OCI-LY1 (cell line): Measurements from ENCODE around the gene ZSWIM7.

Experiments
- H2AFZ ChIP-seq: fragments of 200-600 bp; sonication (generic), shearing (Covaris generic); 2 replicates; pipeline ENCODE4 v1.6.0; 2014; ENCODE audit warnings: antibody characterized with exemption, mild to moderate bottlenecking, low read length
- H3F3A ChIP-seq: fragments of 200-600 bp; sonication (generic), shearing (Covaris generic); 2 replicates; pipeline ENCODE4 v1.6.0; 2014; ENCODE audit warnings: mild to moderate bottlenecking, antibody characterized with exemption, low read length, moderate library complexity; ENCODE audit not compliant: insufficient read depth
- H3K27ac ChIP-seq: fragments of 200-600 bp; sonication (generic); 2 replicates; pipeline ENCODE4 v1.5.1; 2014; ENCODE audit warnings: low read length, mixed run types, mild to moderate bottlenecking, low read depth; ENCODE audit not compliant: poor library complexity, severe bottlenecking
- H3K27me3 ChIP-seq: fragments of 200-600 bp; sonication (generic); 2 replicates; pipeline ENCODE4 v1.6.0; 2014; ENCODE audit warnings: antibody characterized with exemption, mild to moderate bottlenecking, low read length, moderate library complexity; ENCODE audit not compliant: insufficient read depth
- H3K36me3 ChIP-seq: fragments of 200-600 bp; sonication (generic); 2 replicates; pipeline ENCODE4 v1.6.1; 2014; ENCODE audit warnings: mild to moderate bottlenecking, antibody characterized with exemption, low read length, moderate library complexity, mixed read lengths; ENCODE audit not compliant: insufficient read depth
- H3K4me1 ChIP-seq: fragments of 200-600 bp; sonication (generic); 2 replicates; pipeline ENCODE4 v1.5.1; 2014; ENCODE audit warnings: mild to moderate bottlenecking, low read length, moderate library complexity; ENCODE audit not compliant: insufficient read depth, severe bottlenecking
- H3K4me2 ChIP-seq: fragments of 200-600 bp; sonication (generic), shearing (Covaris generic); 2 replicates; pipeline ENCODE4 v1.6.1; 2014; ENCODE audit warnings: low read length
- H3K4me3 ChIP-seq: fragments of 200-600 bp; sonication (generic); 2 replicates; pipeline ENCODE4 v1.5.1; 2014; ENCODE audit warnings: low read length, low read depth, mild to moderate bottlenecking, mixed read lengths; ENCODE audit not compliant: poor library complexity, severe bottlenecking
- H3K79me2 ChIP-seq: fragments of 200-600 bp; shearing (Covaris generic); 2 replicates; pipeline ENCODE4 v1.6.1; 2016; ENCODE audit warnings: mixed run types, low read length, mixed read lengths; ENCODE audit not compliant: insufficient read depth
- H3K9ac ChIP-seq: fragments of 200-600 bp; sonication (generic), shearing (Covaris generic); 2 replicates; pipeline ENCODE4 v1.6.1; 2014; ENCODE audit warnings: mild to moderate bottlenecking, low read length, mixed read lengths
- H3K9me2 ChIP-seq: fragments of 200-600 bp; sonication (generic), shearing (Covaris generic); 2 replicates; pipeline ENCODE4 v1.6.1; 2014; ENCODE audit warnings: low read depth, mild to moderate bottlenecking, low read length, mixed read lengths
- H3K9me3 ChIP-seq: fragments of 200-600 bp; shearing (Covaris generic); 2 replicates; pipeline ENCODE4 v1.6.1; 2014; ENCODE audit warnings: low read length, mixed read lengths
- H4K20me1 ChIP-seq: fragments of 200-600 bp; sonication (generic), shearing (Covaris generic); 2 replicates; pipeline ENCODE4 v1.6.0; 2016; ENCODE audit warnings: mild to moderate bottlenecking, low read length; ENCODE audit not compliant: insufficient read depth
- CTCF ChIP-seq: fragments of 200-600 bp; sonication (generic), shearing (Covaris generic); IDR thresholded peaks from 2 replicates; pipeline ENCODE4 v1.5.1; 2017; ENCODE audit warnings: mild to moderate bottlenecking, antibody characterized with exemption, low read length, moderate library complexity, mixed read lengths
- EZH2 ChIP-seq: fragments of 200-600 bp; sonication (generic), shearing (Covaris generic); IDR thresholded peaks from 2 replicates; pipeline ENCODE4 v1.8.0; 2017; ENCODE audit warnings: borderline replicate concordance, mixed run types, mild to moderate bottlenecking, antibody characterized with exemption, low read length, moderate library complexity, mixed read lengths

Gene ZSWIM7

DNA sequence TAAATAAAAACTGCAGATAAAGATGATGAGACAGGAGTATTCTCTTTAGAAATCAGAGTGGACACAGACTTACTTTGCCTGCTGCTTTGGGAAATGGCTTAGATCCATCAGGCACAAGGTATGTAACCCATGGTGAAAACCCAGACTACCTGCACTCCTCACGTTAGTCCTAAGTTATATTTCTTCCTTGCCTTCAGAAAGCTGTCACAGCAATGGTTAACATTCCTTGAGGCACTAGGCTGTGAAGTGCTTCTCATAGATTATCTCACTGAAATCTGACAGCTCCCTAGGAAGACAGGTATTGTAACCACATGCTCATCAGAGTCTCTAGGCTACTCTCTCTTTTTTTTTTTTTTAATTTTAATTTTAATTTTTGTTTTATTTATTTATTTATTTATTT, 20.9 kb downstream of the ZSWIM7 start:
- TF ChIP-seq CTCF (no peak), EZH2 (no peak)
- Histone ChIP-seq H3F3A (no peaks in the 10 kb centered on the region), H3K9ac (no peak overlapping the region), H3K4me2 (no peak overlapping the region), H3K27me3 (no peaks in the 10 kb centered on the region), H4K20me1 (no peaks in the 10 kb centered on the region), H3K36me3 (peaks cover 12% of the 10 kb centered on the region), H3K9me3 (no peaks in the 10 kb centered on the region), H3K9me2 (no peaks in the 10 kb centered on the region), H3K27ac (no peak overlapping the region), H3K4me3 (no peak overlapping the region), H3K79me2 (no peaks in the 10 kb centered on the region), H2AFZ (no peak overlapping the region), H3K4me1 (no peaks in the 10 kb centered on the region)

GRCh38 chr17:15977894-15978293, 21.6 kb downstream of the ZSWIM7 start:
- Histone ChIP-seq H3K9me3 (no peaks in the 10 kb centered on the region), H2AFZ (no peak overlapping the region), H4K20me1 (no peaks in the 10 kb centered on the region), H3K9me2 (no peaks in the 10 kb centered on the region), H3K4me3 (no peak overlapping the region), H3K27me3 (no peaks in the 10 kb centered on the region), H3K36me3 (peaks cover 12% of the 10 kb centered on the region), H3K9ac (no peak overlapping the region), H3K27ac (no peak overlapping the region), H3K4me2 (no peak overlapping the region), H3F3A (no peaks in the 10 kb centered on the region), H3K4me1 (no peaks in the 10 kb centered on the region), H3K79me2 (no peaks in the 10 kb centered on the region)
- TF ChIP-seq EZH2 (no peak), CTCF (no peak)

DNA sequence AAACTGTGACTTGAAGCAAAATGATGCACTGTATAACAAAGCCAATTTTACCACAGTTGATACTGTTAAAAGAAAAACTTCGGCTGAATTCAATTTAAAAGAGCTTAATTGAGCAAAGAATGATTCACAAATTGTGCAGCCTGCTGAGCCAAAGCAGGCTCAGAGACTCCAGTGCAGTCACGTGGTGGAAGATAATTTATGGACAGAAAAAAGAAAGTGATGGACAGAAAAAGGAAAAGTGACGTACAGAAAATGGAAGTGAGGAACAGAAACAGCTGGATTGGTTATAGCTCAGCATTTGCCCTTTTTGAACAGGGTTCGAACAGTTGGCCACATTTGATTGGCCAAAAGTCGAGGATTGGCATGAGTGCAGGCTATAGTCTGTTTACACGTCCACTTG, 25.7 kb downstream of the ZSWIM7 start:
- H3K79me2 ChIP-seq: no peaks in the 10 kb centered on the region
- H3K9me2 ChIP-seq: no peaks in the 10 kb centered on the region
- H2AFZ ChIP-seq: no peak overlapping the region
- no peaks in the 10 kb centered on the region for H3K36me3 ChIP-seq
- H3K9ac ChIP-seq: no peak overlapping the region
- no peak overlapping the region for H3K4me2 ChIP-seq
- no peaks in the 10 kb centered on the region for H3K27me3 ChIP-seq
- H3K4me3 ChIP-seq: no peak overlapping the region
- no peaks in the 10 kb centered on the region for H3K9me3 ChIP-seq
- TF ChIP-seq EZH2 (no peak), CTCF (no peak)
- H3K4me1 ChIP-seq: no peaks in the 10 kb centered on the region
- no peaks in the 10 kb centered on the region for H3F3A ChIP-seq
- no peak overlapping the region for H3K27ac ChIP-seq
- H4K20me1 ChIP-seq: no peaks in the 10 kb centered on the region
